Colonic mucosa (tissue), 4 donors: Measurements from ENCODE around the gene PRAMEF17. TPM values are rescaled to one million over a fixed set of nuclear protein-coding genes. Genes with fewer than 3 reads are reported as not detected.
"Not testable (repeated sequence)": the region's sequence is repeated elsewhere in the genome, so short reads cannot be mapped to it uniquely, and the experiment has no call there.

ENCODE experiments used
- DNase-seq: peaks from one replicate; pipeline ENCODE4 v3.0.0-alpha.2; 2020
- H3K27ac ChIP-seq: fragments of 200-600 bp; one replicate; pipeline ENCODE4 v1.8.0; 2021
- H3K27me3 ChIP-seq: fragments of 200-600 bp; one replicate; pipeline ENCODE4 v1.8.0; 2021
- H3K36me3 ChIP-seq: fragments of 200-600 bp; one replicate; pipeline ENCODE4 v1.8.0; 2021
- H3K4me1 ChIP-seq: fragments of 200-600 bp; one replicate; pipeline ENCODE4 v1.8.0; 2021; ENCODE audit warnings: mild to moderate bottlenecking
- H3K4me3 ChIP-seq: fragments of 200-600 bp; one replicate; pipeline ENCODE4 v1.8.0; 2021
- H3K9ac ChIP-seq, 2 donors: one replicate each; pipeline ENCODE4 v1.7.0; 2013; ENCODE audit warnings: control low read depth in 2 of 2, low read depth in 2 of 2, low read length in 2 of 2
- H3K9me3 ChIP-seq: fragments of 200-600 bp; one replicate; pipeline ENCODE4 v1.8.0; 2021
- intact Hi-C: fragments of 100-400 bp; cut with DNase I; formaldehyde crosslinking; loops from one replicate; pipeline ENCODE4 v1.14.1; 2022
- total RNA-seq, 2 donors: library from RNA; stranded (reverse); fragmentation: NEBNext Ultra II Directional in 1 of 2; extraction: Animal tissue kit (Norgen Biotek cat#: 25700) in 1 of 2; gene quantifications; one replicate each; pipeline ENCODE4 v1.2.1, GENCODE V29; 2021
- TF ChIP-seq, protein P1 (sequence below): fragments of 200-600 bp; IDR thresholded peaks from one replicate; pipeline ENCODE4 v1.8.0; 2022; ENCODE audit warnings: antibody characterized with exemption, mild to moderate bottlenecking
- donor health status: healthy.
- donor health status: DM: no; HTN: no; CAD: no.
- donor health status: DM: no; HTN: no; CAD: no.

Gene PRAMEF17, protein sequence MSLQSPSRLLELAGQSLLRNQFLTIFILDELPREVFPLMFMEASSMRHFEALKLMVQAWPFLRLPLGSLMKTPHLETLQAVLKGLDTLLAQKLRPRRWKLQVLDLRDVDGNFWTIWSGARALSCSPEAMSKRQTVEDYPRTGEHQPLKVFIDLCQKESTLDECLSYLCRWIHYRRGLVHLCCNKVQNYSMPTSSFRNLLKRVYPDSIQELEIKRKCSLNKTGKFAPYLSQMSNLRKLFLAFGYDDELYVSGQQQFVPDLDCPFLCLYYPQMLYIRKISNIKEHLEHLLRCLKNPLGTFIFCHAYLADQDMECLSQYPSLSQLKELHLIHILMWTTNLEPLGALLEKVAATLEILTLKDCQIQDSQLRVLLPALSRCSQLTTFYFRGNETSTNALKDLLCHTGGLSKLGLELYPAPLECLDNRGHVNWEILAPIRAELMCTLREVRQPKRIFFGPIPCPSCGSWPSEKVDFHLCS
- total RNA-seq, result not detected

- H3K9ac ChIP-seq, H3K27ac ChIP-seq, H3K4me3 ChIP-seq, DNase-seq, intact Hi-C loops, H3K36me3 ChIP-seq, H3K27me3 ChIP-seq, H3K9me3 ChIP-seq, H3K4me1 ChIP-seq: not testable (repeated sequence)
Measured at GRCh38 chr1:13389332-13389731, at the start of gene PRAMEF17. Gene PRAMEF17, plus strand, starts transcription at chr1:13389632. Its CDS starts 26 bp downstream, at chr1:13389658.

DNA sequence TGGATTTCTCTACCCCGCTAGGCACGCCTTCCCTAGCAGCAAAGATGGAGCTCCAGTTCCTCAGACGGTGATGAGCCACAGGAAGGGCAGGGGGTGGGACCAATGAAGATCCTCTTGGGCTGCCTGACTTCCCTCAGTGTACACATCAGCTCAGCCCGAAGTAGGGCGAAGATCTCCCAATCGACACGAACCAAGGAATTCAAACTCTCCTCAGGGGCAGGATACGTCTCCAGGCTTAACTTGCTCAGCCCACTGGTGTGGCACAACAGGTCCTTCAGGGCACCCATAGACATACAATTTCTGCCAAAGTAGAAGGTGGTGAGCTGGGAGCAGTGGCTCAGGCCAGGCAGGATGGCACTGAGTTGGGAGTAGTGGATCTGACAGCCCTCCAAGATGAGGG lies 46.9 kb upstream of the PRAMEF17 start:
- H3K4me1 ChIP-seq, H3K9me3 ChIP-seq, H3K9ac ChIP-seq, intact Hi-C loops, H3K27ac ChIP-seq, H3K36me3 ChIP-seq, DNase-seq, H3K4me3 ChIP-seq, H3K27me3 ChIP-seq: not testable (repeated sequence)

- H3K27ac ChIP-seq, H3K9me3 ChIP-seq, H3K27me3 ChIP-seq, H3K4me1 ChIP-seq, H3K36me3 ChIP-seq, H3K4me3 ChIP-seq, H3K9ac ChIP-seq, intact Hi-C loops, DNase-seq: not testable (repeated sequence)
Measured at GRCh38 chr1:13347034-13347433, 42.4 kb upstream of the PRAMEF17 start, which contains the start of gene PRAMEF14. Gene PRAMEF14, minus strand, starts transcription at chr1:13347134. Its CDS starts 1,820 bp downstream, at chr1:13345314.

- H3K9me3 ChIP-seq, H3K36me3 ChIP-seq, H3K4me1 ChIP-seq, DNase-seq, H3K4me3 ChIP-seq, H3K27ac ChIP-seq, H3K27me3 ChIP-seq, H3K9ac ChIP-seq, intact Hi-C loops: not testable (repeated sequence)
Measured at GRCh38 chr1:13353476-13353875, 36.0 kb upstream of the PRAMEF17 start.

GRCh38 chr1:13354475-13354874 lies 35.0 kb upstream of the PRAMEF17 start:
- intact Hi-C loops, DNase-seq, H3K27ac ChIP-seq, H3K4me3 ChIP-seq, H3K9ac ChIP-seq, H3K27me3 ChIP-seq, H3K9me3 ChIP-seq, H3K36me3 ChIP-seq, H3K4me1 ChIP-seq: not testable (repeated sequence)

DNA sequence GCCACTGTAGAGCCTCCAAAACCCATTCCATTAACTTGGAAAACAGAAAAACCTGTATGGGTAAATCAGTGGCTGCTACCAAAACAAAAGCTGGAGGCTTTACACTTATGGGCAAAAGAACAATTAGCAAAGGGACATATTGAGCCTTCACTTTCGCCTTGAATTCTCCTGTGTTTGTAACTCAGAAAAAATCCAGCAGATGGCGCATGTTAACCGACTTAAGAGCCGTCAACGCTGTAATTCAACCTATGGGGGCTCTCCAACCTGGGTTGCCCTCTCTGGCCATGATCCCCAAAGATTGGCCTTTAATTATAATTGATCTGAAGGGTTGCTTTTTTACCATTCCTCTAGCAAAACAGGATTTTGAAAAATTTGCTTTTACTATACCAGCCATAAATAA lies 32.7 kb upstream of the PRAMEF17 start:
- H3K9me3 ChIP-seq, H3K27me3 ChIP-seq, intact Hi-C loops, H3K9ac ChIP-seq, H3K36me3 ChIP-seq, H3K4me3 ChIP-seq, H3K27ac ChIP-seq, H3K4me1 ChIP-seq: not testable (repeated sequence)
- DNase-seq, result peak; percentile 29
- TF ChIP-seq, protein P1, sequence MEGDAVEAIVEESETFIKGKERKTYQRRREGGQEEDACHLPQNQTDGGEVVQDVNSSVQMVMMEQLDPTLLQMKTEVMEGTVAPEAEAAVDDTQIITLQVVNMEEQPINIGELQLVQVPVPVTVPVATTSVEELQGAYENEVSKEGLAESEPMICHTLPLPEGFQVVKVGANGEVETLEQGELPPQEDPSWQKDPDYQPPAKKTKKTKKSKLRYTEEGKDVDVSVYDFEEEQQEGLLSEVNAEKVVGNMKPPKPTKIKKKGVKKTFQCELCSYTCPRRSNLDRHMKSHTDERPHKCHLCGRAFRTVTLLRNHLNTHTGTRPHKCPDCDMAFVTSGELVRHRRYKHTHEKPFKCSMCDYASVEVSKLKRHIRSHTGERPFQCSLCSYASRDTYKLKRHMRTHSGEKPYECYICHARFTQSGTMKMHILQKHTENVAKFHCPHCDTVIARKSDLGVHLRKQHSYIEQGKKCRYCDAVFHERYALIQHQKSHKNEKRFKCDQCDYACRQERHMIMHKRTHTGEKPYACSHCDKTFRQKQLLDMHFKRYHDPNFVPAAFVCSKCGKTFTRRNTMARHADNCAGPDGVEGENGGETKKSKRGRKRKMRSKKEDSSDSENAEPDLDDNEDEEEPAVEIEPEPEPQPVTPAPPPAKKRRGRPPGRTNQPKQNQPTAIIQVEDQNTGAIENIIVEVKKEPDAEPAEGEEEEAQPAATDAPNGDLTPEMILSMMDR, result peak; percentile 44

- H3K4me3 ChIP-seq, H3K27me3 ChIP-seq, H3K36me3 ChIP-seq, DNase-seq, H3K4me1 ChIP-seq, intact Hi-C loops, H3K27ac ChIP-seq, H3K9me3 ChIP-seq, H3K9ac ChIP-seq: not testable (repeated sequence)
Measured at GRCh38 chr1:13362364-13362763, 27.1 kb upstream of the PRAMEF17 start.

GRCh38 chr1:13364928-13365327 lies 24.5 kb upstream of the PRAMEF17 start:
- not testable (repeated sequence) for H3K9me3 ChIP-seq

GRCh38 chr1:13366536-13366935 lies 22.9 kb upstream of the PRAMEF17 start:
- H3K27me3 ChIP-seq, H3K4me3 ChIP-seq, H3K9ac ChIP-seq, H3K9me3 ChIP-seq, H3K36me3 ChIP-seq, H3K27ac ChIP-seq, H3K4me1 ChIP-seq, DNase-seq, intact Hi-C loops: not testable (repeated sequence)

More at GRCh38 chr1:13364928-13365327, 24.5 kb upstream of the PRAMEF17 start:
- DNase-seq, intact Hi-C loops, H3K27ac ChIP-seq, H3K27me3 ChIP-seq, H3K9ac ChIP-seq, H3K4me3 ChIP-seq, H3K4me1 ChIP-seq, H3K36me3 ChIP-seq: not testable (repeated sequence)

GRCh38 chr1:13368544-13368943 lies 20.9 kb upstream of the PRAMEF17 start:
- H3K27ac ChIP-seq, result not testable (repeated sequence)
- DNase-seq, result peak; percentile 24

DNA sequence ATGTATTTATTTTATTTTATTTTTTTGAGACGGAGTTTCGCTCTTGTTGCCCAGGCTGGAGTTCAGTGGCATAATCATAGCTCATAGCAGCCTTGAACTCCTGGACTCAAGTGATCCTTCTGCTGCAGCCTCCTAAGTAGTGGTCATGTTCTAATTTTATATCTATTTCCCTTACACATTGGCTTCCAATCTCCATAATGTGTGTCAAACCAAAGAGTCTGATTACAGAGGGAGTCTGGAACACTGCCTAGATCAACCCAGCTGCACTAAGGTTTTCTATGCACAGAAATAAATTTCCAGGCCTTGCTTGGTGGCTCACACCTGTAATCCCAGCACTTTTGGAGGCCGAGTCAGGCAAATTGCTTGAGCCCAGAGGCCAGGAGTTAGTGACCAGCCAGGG lies 10.4 kb upstream of the PRAMEF17 start:
- H3K9ac ChIP-seq, H3K36me3 ChIP-seq, H3K4me3 ChIP-seq, intact Hi-C loops, H3K27me3 ChIP-seq, DNase-seq, H3K9me3 ChIP-seq, H3K4me1 ChIP-seq, H3K27ac ChIP-seq: not testable (repeated sequence)

More at GRCh38 chr1:13368544-13368943, 20.9 kb upstream of the PRAMEF17 start:
- intact Hi-C loops, H3K4me1 ChIP-seq, H3K36me3 ChIP-seq, H3K9me3 ChIP-seq, H3K4me3 ChIP-seq, H3K9ac ChIP-seq, H3K27me3 ChIP-seq: not testable (repeated sequence)

DNA sequence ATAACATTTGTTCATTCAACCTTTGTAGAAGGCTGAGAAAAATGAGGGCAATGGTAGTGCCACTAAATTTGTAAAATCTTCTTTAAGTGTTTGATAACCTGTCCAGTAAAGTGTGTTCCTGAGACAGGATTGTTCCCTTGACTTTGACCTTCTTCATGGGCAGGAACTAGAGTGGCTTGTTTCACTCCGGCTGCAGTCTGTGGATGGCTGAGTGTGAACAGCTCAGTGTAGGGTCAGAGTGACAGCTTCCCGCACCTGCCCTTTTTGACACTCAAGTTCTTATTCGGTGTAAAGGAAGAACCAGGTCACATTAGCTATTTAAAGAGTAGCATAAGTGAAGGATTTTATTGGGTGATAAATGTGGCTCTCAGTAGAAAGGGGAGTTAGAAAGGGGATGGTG lies 9.1 kb upstream of the PRAMEF17 start:
- H3K36me3 ChIP-seq, intact Hi-C loops, H3K9ac ChIP-seq, H3K4me3 ChIP-seq, H3K9me3 ChIP-seq, H3K27me3 ChIP-seq, H3K27ac ChIP-seq, DNase-seq, H3K4me1 ChIP-seq: not testable (repeated sequence)

GRCh38 chr1:13393004-13393403 lies 3.6 kb downstream of the PRAMEF17 start:
- intact Hi-C loops, H3K9ac ChIP-seq, H3K27ac ChIP-seq, H3K27me3 ChIP-seq, H3K4me3 ChIP-seq, H3K4me1 ChIP-seq, H3K36me3 ChIP-seq, H3K9me3 ChIP-seq, DNase-seq: not testable (repeated sequence)
